Neural cell (in vitro differentiated cells): ENCODE measurements around the gene CLCN4. TPM values are rescaled to one million over a fixed set of nuclear protein-coding genes. Genes with fewer than 3 reads are reported as not detected.

Source experiments
- H2AFZ ChIP-seq: fragments of 200-600, 300-800 bp; sonication (generic), shearing (Covaris generic); 2 replicates; pipeline ENCODE4 v1.6.0; 2014; ENCODE audit warnings: low read depth, mild to moderate bottlenecking, antibody characterized with exemption, low read length, moderate library complexity
- H3F3A ChIP-seq: fragments of 200-600 bp; shearing (Covaris generic); 2 replicates; pipeline ENCODE4 v1.6.1; 2016; ENCODE audit warnings: mild to moderate bottlenecking, moderate library complexity, mixed read lengths, antibody characterized with exemption, low read length; ENCODE audit not compliant: insufficient read depth, poor library complexity, severe bottlenecking
- H3K27ac ChIP-seq: fragments of 200-600, 300-800 bp; sonication (generic), shearing (Covaris generic); 2 replicates; pipeline ENCODE4 v1.5.1; 2014; ENCODE audit warnings: mild to moderate bottlenecking, low read length, moderate library complexity
- H3K27me3 ChIP-seq: fragments of 300-800, 200-600 bp; sonication (generic), shearing (Covaris generic); 2 replicates; pipeline ENCODE4 v1.6.0; 2014; ENCODE audit warnings: mild to moderate bottlenecking, low read depth, low read length, moderate library complexity; ENCODE audit not compliant: insufficient read depth
- H3K36me3 ChIP-seq: fragments of 300-800, 200-600 bp; sonication (generic), shearing (Covaris generic); 2 replicates; pipeline ENCODE4 v1.5.1; 2014; ENCODE audit warnings: mild to moderate bottlenecking, antibody characterized with exemption, low read length, moderate library complexity; ENCODE audit not compliant: insufficient read depth
- H3K4me2 ChIP-seq: fragments of 300-800, 200-600 bp; sonication (generic), shearing (Covaris generic); 2 replicates; pipeline ENCODE4 v1.6.0; 2014; ENCODE audit warnings: mild to moderate bottlenecking, low read length
- H3K4me3 ChIP-seq: fragments of 300-800, 200-600 bp; sonication (generic), shearing (Covaris generic); 2 replicates; pipeline ENCODE4 v1.5.1; 2014; ENCODE audit warnings: mild to moderate bottlenecking, low read length, moderate library complexity
- H3K79me2 ChIP-seq: fragments of 200-600 bp; shearing (Covaris generic); replicated peaks from 2 replicates; pipeline ENCODE4 v1.6.0; 2014; ENCODE audit warnings: mild to moderate bottlenecking, low read length, moderate library complexity; ENCODE audit not compliant: insufficient read depth
- H3K9ac ChIP-seq: fragments of 300-800, 200-600 bp; sonication (generic), shearing (Covaris generic); 2 replicates; pipeline ENCODE4 v1.6.1; 2016; ENCODE audit warnings: mild to moderate bottlenecking, low read length, mixed read lengths
- H3K9me2 ChIP-seq: fragments of 200-600 bp; shearing (Covaris generic); 2 replicates; pipeline ENCODE4 v1.6.1; 2016; ENCODE audit warnings: mild to moderate bottlenecking, low read length, mixed read lengths; ENCODE audit not compliant: insufficient read depth
- H3K9me3 ChIP-seq: fragments of 200-600, 300-800 bp; sonication (generic), shearing (Covaris generic); 2 replicates; pipeline ENCODE4 v1.6.1; 2016; ENCODE audit warnings: mild to moderate bottlenecking, mixed run types, low read length, moderate library complexity, mixed read lengths
- H4K20me1 ChIP-seq: fragments of 200-600 bp; shearing (Covaris generic); 2 replicates; pipeline ENCODE4 v1.6.1; 2016; ENCODE audit warnings: mild to moderate bottlenecking, mixed run types; ENCODE audit not compliant: insufficient read depth
- CTCF ChIP-seq: fragments of 450-650 bp; IDR thresholded peaks from 2 replicates; pipeline ENCODE4 v1.5.1; 2014; ENCODE audit warnings: antibody characterized with exemption, mild to moderate bottlenecking, moderate library complexity; ENCODE audit not compliant: poor library complexity, severe bottlenecking
- EP300 ChIP-seq: fragments of 450-650 bp; conservative IDR thresholded peaks from 2 replicates; pipeline ENCODE4 v1.6.1; 2014; ENCODE audit warnings: antibody characterized with exemption, mild to moderate bottlenecking, moderate library complexity; ENCODE audit not compliant: poor library complexity, severe bottlenecking
- EZH2 ChIP-seq: fragments of 200-600, 300-800 bp; shearing (Covaris generic), sonication (generic); IDR thresholded peaks from 2 replicates; pipeline ENCODE4 v1.6.1; 2014; ENCODE audit warnings: antibody characterized with exemption, low read length, borderline replicate concordance, mild to moderate bottlenecking; ENCODE audit not compliant: insufficient read depth, poor library complexity, severe bottlenecking
- MXI1 ChIP-seq: fragments of 450-650 bp; conservative IDR thresholded peaks from 2 replicates; pipeline ENCODE4 v1.6.1; 2014; ENCODE audit warnings: antibody characterized with exemption, mild to moderate bottlenecking; ENCODE audit not compliant: poor library complexity, severe bottlenecking
- POLR2AphosphoS5 ChIP-seq: IDR thresholded peaks from 2 replicates; pipeline ENCODE4 v1.6.1; 2012
- RAD21 ChIP-seq: fragments of 450-650 bp; conservative IDR thresholded peaks from 2 replicates; pipeline ENCODE4 v1.6.1; 2014; ENCODE audit warnings: antibody characterized with exemption, mild to moderate bottlenecking, moderate library complexity
- REST ChIP-seq: IDR thresholded peaks from 2 replicates; pipeline ENCODE4 v1.6.1; 2012; ENCODE audit warnings: borderline replicate concordance
- SMC3 ChIP-seq: fragments of 450-650 bp; conservative IDR thresholded peaks from 2 replicates; pipeline ENCODE4 v1.6.1; 2014; ENCODE audit warnings: antibody characterized with exemption, mild to moderate bottlenecking, moderate library complexity; ENCODE audit not compliant: poor library complexity
- TAF1 ChIP-seq: IDR thresholded peaks from 2 replicates; pipeline ENCODE4 v1.6.1; 2012; ENCODE audit warnings: low read depth
- polyA plus RNA-seq: library from polyadenylated mRNA; depleted of rRNA; stranded (reverse); fragments of >200 nt; gene quantifications from 2 replicates; pipeline ENCODE4 v1.2.3, GENCODE V29; 2014

Gene CLCN4
- polyA plus RNA-seq, 1 donor from 2014 or later = 21.4 TPM

- Histone ChIP-seq H3K27ac (no peak overlapping the region), H3K9ac (no peak overlapping the region), H3K9me3 (no peaks in the 10 kb centered on the region), H3K36me3 (no peaks in the 10 kb centered on the region), H3K4me3 (no peak overlapping the region), H3K9me2 (no peaks in the 10 kb centered on the region), H3F3A (no peaks in the 10 kb centered on the region), H4K20me1 (no peaks in the 10 kb centered on the region), H3K79me2 (no peaks in the 10 kb centered on the region), H3K27me3 (no peaks in the 10 kb centered on the region), H3K4me2 (no peak overlapping the region), H2AFZ (no peak overlapping the region)
- TF ChIP-seq POLR2AphosphoS5 (no peak), REST (no peak), SMC3 (no peak), CTCF (no peak), EZH2 (no peak), TAF1 (no peak), EP300 (no peak), MXI1 (no peak), RAD21 (no peak)
Measured at GRCh38 chrX:10208953-10209352, 52.2 kb downstream of the CLCN4 start.

- H3K27me3 ChIP-seq = no peaks in the 10 kb centered on the region
- no peaks in the 10 kb centered on the region for H3K79me2 ChIP-seq
- no peaks in the 10 kb centered on the region for H3K9me2 ChIP-seq
- no peak overlapping the region for H3K27ac ChIP-seq
- no peak overlapping the region for H3K4me2 ChIP-seq
- TF ChIP-seq SMC3 = no peak
- TF ChIP-seq REST = no peak
- no peak for TF ChIP-seq TAF1
- no peak for TF ChIP-seq EZH2
- H3K9ac ChIP-seq = no peak overlapping the region
- no peaks in the 10 kb centered on the region for H3K9me3 ChIP-seq
- no peaks in the 10 kb centered on the region for H4K20me1 ChIP-seq
- no peak overlapping the region for H2AFZ ChIP-seq
- H3F3A ChIP-seq = no peaks in the 10 kb centered on the region
- H3K36me3 ChIP-seq = no peaks in the 10 kb centered on the region
- H3K4me3 ChIP-seq = no peak overlapping the region
Measured at GRCh38 chrX:10212395-10212794, 55.6 kb downstream of the CLCN4 start.
